Inflammatory macrophage treated with lipopolysaccharide for 4 hours (primary cell): Measurements from ENCODE around the gene S1PR3.

Source experiments
- DNase-seq: peaks from one replicate; pipeline ENCODE4 v3.0.0-alpha.2; 2020

S1PR3 gene

DNA sequence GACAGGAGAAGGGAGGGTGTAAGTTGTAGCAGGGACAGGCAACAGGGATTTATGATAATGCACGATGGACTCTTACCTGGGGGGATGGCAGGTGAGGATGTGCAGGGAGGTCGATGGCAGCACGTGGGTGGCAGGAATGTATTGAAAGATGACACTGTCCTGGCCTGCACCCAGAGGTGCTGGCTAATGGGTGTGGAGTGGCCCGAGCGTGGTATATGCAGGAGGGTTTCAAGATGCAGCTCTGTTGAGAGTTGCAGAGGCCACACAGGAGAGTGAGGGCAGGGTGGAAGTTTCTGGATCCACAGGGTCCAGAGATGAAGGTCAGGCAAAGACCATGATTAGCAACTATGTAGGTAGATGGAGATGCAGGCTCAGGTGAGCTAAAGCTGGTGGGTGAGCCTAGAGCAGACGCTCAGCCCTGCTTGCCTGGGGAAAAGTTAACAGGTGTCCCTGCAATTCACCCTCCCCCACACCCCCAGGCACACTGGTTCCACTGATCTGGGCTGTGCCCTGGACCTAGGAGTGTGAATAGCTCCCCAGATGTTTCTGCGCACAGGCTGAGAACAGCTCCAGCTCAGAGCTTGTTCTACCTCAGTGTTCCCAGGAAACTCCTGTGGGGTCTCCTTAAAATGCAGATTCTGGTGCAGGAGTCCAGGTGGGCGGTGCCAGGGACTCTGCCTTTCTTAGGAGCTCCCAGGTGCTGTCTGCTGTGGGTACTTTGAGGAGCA, 21.5 kb upstream of the S1PR3 start:
- DNase-seq = no peak

DNA sequence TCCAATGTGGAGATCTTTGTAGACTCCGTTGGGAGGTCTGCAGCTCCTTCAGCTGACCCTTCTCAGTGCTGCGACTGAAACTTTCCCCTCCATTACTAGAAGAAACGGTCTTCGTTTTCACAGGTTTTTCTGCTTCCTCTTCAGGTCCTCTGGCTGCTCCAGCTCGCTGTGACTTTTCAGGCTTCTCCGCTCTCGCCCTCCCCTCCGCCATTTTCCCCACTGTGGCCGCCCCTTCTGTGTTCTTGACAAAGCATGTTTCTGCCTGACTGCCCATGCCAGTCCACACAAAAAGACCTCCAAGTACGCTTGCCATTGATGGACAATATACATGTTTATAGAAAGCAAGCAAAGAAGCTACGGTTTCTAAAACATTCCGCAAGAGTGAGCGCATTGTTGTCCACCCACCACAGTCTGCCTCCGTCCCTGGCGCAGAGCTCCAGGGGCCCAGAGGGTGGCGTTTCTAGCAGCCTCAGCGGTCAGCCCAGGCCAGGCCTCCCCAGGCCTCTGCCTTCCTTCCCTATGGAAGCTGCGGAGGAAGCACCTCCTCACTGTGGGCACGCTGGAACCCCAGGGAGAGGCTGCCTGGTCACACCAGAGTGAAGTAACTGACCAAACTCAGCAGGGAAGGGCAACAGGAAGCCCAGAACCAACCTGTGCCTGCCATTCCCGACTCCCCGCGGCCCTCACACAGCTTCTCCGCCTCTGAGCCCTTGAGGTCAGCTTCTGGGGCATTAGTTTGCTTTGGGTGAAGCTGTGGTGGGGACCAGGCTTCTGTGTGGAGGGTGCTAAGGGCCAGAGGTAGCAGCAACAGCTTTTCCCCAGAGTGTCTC, 19.9 kb upstream of the S1PR3 start:
- DNase-seq = no peak

DNA sequence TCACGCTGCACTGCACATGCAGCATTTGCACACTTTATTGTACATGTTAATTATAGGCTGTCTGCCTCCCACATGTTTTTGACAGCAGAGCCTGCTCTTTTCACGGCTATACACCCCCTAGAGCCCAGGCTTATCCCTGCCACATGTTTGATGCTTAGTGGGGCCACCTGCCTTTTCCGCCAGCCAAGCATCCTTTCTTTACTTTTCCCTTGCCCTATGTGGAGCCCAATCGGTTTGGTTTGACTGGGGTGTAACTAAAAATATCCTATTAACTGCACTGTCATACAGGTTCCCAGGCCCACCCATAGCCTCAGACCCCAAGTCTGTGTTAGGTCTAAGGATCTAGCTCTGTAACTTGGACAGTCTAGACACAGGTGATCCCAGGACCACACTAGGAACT, 18.9 kb upstream of the S1PR3 start:
- no peak for DNase-seq

DNA sequence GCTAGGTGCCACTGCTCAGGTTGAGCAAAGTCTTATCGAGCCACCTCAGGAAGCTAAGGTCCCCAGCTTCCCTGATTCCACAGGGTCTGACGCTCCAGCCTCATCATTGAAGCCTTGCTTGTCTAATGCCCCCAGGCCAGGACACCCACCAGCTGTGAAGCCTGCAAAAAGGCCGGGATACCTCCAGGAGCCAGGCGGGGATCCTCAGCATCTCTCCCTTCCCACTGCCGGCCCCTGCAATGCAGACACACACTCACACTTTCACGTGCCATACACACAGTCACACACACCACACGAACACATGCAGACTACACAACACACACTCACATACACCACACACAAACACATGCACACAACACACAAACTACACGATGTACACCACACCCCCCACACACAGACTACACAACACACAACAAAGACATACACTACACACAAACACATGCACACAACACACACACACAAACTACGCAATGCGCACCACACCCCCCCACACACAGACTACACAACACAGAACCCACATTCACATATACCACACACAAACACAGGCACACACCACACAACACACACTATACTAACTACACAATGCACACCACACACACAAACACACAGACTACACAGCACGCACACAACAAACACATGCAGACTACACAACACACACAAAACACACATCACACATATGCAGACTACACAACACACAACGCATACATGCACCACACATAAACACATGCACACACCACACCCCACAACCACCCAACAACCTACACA, 17.8 kb upstream of the S1PR3 start:
- DNase-seq = no peak

DNA sequence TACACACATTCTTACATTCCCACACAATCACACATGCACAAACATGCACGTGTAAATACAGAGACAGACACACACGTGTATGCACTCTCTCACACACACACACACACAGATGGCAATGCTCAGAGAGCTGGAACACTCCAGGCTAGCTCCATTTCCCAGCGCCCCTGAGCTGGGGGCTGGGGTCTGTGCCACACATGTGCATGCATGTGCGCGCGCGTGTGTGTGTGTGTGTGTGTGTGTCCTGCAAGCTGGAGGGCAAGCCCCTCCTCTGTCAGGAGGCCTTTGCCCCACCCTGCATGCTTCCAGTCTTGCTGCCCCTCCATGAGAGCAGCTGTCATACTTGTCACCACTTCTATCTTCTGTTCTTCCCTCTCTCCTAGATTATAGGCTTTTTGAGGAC, 16.6 kb upstream of the S1PR3 start:
- DNase-seq = no peak

DNA sequence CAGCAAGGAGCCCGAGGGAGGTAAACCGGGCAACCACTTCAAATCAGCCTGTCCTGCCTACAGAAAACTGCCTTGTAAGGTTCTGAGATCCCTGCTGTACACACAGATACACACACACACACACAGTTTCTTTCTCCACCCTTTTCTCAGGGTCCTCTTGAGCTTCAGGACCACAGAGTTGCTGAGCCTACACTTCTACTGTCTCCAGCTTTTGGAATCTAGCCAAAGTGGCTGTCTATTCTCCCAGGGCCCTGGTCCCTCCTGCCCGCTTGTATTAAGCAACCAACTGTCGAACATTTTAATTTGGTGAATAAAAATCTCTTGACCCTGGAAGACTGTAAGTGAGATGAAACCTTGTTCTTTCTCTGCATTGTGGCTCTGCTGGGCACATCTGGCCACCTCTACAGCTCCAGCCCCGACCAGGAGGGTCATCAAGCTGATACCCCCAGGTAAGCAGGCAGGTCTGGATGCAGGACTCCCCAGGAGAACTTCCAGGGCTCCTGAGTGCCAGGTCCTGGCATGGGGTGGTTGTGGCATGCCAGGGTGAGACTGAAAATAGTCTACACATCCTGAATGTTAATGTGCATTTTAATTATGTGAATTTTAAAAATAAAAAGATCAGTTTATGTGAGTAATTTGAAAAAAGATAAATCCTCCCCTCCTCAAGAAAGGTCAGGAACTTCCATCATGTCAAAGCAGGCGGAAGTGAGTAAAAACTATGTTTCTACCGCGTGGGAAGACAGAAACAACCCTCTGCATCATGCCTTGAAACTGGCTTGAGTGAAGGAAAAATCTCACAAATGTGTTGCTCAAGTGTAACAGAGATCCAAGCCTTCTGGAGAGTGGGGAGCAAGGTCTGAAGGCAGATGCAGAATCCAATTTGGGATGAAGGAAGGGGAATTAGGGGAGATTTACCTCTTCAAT, 15.0 kb upstream of the S1PR3 start:
- peak; percentile 58 for DNase-seq

DNA sequence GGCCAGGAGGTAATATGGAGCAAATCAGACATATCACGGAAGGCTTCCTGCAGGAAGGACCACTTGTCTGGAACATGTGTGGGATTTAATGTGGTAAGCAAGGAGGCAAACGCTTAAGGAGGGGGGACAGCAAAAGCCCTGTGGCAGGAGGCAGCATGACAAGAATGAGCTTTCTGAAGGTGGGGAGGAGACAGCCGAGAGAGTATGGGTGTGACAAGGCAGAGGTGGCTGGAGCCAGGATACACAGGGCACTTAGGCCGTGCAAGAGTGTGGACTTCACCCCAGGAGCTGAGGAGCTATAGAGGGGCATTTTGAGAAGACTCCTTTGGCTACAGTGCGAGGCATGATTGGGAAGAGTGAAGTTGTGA, 14.4 kb upstream of the S1PR3 start:
- DNase-seq = no peak

DNA sequence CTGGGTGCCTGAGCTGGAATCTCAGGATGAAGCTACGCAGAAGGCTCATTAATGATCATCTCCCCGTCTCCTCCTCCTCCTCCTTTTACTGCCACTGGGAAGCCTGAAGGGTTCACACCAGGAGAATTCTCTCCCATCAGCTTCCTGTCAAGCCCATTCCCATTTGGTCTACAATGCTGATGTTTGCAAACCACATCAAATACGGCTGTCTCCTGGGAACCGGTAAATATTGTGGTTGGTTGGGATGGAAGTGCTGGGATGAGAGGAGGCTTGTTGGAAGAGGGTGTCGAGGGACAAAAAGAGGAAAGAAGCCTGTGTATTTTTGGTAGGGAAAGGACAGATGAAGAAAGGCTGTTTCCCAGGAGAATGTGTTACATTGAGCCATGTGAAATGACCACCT, 13.2 kb upstream of the S1PR3 start:
- DNase-seq = no peak

DNA sequence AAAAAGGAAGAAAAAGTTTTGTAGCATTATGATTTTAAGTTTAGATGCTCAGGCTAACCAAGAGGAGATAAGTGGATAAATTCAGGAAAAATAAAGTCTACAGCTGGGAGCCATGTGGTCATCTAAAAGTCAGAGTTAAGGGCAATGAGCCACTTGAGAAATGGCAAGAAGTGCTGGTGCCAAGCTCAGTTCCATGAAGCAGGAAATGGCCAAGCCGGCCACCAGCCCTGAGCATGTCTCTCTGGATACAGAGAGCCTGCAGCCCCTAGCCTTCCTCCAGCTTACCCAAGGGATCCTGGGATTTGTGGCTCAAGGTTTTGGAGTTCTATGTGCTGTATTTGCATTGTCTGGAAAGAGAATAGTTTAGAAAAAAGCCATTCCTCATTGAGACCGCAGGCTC, 12.2 kb upstream of the S1PR3 start:
- DNase-seq = no peak

DNA sequence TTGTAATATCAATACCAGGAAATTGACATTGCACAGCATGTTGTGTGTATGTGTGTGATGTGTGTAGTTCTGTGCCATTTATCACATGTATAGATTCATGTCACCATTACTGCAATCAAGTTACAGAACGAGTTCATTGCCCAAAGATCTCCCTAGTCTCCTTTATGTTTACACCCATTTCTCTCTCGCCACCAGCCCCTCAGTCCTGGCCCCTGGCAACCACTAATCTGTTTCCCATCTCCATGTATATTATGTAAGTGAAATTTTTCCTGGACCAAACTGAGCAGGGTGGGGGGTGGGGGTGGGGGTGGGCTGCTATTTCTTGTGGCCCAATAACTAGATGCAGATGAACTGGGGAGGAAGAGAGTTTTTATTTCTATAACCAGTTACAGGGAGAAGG, 11.5 kb upstream of the S1PR3 start:
- DNase-seq = no peak

DNA sequence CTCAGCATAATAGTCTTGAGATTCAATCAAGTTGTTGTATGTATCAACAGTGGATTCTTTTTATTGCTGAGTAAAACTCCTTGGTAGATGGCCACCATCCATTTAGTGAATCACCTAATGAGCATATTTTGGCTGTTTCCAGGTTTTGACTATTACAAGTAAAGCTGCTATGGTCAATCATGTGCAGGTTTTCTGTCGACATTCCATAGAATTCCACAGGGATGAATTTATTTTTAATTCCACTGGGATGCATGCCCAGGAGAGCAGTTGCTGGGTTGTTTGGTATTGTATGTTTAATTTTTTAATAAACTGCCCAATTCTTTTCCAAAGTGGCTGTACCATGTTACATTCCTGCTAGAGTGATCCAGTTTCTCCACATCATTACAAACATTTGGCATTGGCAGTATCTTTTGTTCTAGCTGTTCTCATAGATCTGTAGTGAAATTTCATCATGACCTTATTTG, 10.5 kb upstream of the S1PR3 start:
- no peak for DNase-seq

DNA sequence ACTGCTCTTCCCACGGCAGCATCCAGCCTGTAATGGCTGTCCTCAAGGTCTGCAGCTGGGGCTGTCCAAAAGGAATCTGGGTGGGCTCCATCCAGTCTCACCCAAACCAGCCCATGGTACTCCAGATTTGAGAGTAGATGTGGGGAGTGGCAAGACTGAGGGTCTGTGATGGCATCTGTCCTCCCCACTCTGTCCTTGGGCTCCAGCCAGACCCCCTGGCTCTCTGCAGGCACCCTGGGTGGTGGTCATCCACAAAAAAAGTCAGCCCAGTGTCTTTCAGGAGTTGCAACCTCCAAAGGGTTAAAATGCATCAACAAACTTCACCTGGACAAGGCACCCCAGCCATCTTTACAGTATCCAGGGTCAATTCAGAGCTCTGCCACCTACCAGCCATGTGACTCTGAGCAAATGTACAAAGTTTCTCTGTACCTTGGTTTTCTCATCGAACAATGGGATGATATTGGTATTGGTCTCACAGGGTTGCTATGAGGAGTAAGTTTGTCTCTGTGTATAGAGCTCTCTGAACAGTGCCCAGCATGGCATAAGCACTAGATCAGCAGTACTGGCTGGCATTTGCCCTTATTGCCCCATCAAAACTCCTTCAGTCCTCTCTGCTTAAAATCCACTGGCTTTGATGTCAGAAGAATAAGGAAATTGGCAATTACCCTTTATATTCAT, 7.3 kb upstream of the S1PR3 start:
- DNase-seq = no peak

DNA sequence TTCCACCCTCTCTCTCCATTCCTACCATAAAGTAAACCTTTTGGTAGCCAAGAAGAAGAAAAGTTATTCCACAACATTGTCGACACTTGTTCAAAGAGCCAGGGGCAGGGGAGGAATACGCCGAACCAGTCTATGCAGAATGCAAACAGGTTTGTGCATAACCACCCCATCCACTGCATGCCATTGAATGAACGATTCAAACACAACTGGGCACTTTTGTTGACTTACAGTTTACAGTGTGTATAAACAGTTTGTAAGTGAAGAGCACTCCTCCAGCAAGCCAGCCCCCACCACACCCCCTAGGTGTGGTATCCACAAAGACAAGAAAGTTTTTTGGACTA, 6.8 kb upstream of the S1PR3 start:
- no peak for DNase-seq

DNA sequence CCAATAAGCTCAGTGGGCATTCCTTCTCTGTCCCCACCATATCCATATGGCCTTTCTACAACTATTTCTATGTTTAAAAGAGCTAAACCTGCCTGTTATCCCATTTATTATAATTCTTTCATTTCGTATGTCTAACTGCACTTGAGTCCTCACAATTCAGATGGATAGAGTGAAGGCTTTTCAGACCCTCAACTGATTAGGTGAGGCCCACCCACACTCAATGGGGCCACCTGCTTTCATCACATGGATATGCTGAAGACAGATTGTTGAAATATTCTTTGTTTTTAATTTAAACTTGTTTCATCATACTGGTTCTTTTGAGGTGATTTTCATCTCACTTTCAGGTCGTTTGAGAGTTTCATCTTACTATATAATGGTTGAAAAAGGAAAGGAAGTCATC, 5.7 kb upstream of the S1PR3 start:
- no peak for DNase-seq

DNA sequence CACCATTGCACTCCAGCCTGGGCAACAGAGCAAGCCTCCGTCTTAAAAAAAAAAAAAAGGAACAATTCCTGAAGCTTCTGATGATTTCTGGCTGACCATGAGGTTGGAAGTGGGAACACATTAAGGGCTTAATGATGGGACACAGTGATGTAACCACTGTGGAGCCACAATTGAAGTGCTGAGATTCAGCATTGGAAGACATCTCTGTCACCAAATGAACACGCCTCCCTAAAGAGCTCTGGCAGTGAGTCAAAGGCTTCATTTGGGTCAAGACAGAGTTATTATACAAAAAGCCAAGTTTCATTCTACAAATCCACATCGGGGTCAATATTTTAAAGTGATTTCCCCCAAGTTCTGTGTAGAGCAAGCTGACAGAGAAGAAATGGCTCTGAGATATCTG, 4.5 kb upstream of the S1PR3 start:
- DNase-seq = no peak

DNA sequence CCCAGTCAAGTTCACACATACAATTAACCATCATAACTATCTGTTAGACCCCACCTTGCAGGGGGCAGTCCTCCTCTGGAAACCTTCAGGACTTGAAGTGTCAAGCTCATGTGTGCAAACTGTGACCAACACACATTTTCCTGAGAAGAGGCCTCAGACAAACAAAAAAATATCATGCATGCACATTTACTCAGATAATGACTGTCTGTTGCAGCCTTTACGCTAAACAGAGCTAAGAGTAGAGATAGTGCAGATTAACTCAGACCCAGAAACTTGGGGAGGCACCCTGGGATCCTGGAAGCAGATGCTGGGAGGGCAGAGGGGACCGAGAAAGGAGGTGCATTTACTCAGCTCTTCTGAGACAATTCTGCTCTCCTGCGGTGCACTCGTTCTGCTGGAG, 3.6 kb upstream of the S1PR3 start:
- DNase-seq = no peak

DNA sequence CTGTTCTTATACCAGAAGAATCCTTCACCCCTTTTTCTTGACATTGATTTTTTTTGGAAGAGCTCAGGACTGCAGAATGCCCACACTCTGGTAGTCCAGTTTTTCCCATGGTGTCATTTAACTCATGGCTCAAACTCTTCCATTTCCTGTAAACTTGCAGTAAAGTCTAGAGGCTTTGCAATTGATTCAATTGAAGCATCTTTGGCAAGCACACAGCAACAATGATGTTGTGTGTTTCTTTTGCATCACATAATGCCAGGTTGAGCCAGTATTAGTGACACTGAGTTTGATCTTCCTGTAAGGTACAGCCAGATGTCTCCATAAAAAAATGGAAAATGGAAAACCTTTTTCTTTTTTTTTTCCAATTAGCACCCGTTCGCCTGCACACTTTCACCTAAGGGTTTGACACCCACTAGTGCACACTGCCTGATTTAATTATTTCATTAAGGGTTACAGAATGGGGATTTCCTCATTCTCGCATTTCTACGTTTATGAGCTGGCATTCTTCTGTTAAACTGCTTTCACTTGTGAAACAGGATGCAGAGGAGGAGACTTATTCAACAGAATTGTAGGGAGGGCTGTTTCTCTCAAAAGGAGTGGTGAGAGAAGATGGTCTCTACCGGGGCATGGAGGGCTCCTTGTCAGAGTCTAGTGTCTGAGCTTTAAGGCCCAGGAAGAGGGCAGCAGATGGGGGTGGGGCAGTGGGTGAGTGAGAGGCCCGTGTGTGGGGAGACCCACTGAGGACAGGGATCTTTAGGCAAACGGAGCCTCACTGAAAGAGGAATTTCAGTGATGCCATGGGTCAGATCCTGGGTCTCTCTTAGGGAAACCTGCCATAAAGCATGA, 2.2 kb upstream of the S1PR3 start:
- peak; percentile 89 for DNase-seq

DNA sequence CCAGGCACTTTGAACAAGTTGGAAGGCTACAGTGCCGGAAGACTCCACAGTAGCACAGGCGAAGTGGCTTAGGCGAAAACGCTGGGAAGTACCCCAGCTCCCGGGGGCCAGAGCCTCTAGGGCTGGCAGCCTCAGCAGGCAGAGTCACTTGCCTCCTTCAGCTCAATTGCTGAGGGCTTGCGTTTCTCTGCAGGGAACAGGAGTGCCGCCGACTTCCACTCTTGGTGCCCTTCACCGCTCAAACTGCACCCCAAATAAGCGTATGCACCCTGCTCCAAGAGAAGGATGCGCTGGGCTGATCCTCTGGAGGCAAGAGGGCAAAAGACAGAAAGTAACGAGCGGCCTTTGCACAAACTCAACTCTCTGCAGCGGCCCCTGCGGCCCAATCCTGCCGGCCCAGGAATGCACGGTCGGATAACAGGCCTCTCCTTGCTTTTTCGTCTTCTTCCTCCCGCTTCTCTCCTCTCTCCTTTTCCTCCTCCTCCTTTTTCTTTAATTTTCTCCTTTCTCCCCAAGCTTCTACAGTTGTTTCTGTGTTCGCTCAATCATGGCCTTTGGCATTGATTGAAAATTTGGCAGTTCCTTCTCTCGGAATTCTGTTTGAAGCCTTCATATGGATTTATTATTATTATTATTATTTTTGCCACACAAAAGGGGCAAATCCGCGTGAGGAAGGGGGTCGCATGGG, 1.1 kb upstream of the S1PR3 start:
- DNase-seq = no peak

DNA sequence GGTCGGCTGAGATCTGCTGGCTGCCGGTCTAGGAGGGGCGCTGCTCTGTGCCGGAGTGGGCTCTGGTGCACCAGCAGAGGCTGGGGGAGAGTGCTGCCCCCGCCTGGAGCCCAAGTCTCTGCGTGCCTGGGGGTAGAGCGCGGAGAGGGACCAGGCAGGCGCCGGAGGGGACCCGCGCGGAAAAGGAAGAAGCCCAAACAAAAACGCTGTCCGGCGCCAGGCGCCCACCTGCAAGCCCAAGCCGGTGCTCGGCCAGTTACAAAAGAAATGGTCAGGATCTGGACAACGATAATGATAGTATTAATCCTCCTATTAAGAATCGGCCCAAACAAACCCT, 571 bp upstream of the S1PR3 start:
- DNase-seq = no peak

DNA sequence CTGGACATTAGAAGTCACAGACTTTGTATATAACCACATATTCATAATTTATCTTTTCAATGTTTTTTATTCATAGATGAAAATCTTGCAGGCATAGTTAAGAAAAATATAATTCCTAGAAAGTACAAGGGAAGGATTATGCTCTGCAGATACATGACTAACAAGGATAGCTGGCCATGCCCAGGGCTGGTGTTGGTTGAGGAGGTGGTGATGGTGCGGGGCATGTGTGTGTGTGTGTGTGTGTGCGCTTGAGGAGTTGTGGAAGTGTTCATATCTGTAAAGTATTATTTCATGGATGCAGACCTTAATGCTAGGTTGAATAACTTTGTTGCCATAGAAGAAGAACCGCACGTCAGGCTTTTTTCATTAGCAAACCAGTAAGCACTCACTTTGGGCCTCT, 1.3 kb downstream of the S1PR3 start:
- DNase-seq = no peak

DNA sequence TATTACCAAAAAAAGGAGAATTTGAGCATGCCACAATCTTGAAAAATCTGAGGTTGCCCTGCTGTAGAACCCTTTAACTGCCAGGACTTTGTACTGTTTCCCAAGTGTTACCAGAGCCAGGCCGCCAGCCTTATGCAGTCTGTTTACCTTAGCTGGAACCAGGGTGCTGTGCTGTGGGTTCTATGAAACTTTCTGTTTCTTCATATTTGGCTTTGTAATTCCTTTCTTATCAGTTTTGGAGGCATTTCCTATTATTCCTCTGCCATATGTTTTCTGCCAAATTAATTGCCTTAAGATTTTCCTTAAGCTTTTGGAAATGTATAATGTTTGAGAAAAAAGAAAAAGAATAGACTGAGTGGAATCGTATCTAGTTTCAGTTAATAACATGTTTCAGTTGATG, 2.1 kb downstream of the S1PR3 start:
- DNase-seq = no peak
